NCI-H146 treated with DMSO at 0.1 percent for 48 hours (cell line): ENCODE data around the gene NAP1L4.

Experiments used
- DNase-seq: peaks from one replicate; lab custom pipeline; 2025; ENCODE audit not compliant: unreplicated experiment; lab: John Stamatoyannopoulos, UW

NAP1L4 gene

GRCh38 chr11:2963761-2964160 lies 28.4 kb downstream of the NAP1L4 start:
- DNase-seq, result no peak

- no peak for DNase-seq
Measured at GRCh38 chr11:2963112-2963754, 28.9 kb downstream of the NAP1L4 start.

- no peak for DNase-seq
Measured at GRCh38 chr11:2961080-2961479, 31.0 kb downstream of the NAP1L4 start.

- DNase-seq, result no peak
Measured at GRCh38 chr11:2960139-2960538, 32.0 kb downstream of the NAP1L4 start.

GRCh38 chr11:2958251-2958650 lies 33.9 kb downstream of the NAP1L4 start:
- no peak for DNase-seq

GRCh38 chr11:2955906-2956476 lies 36.1 kb downstream of the NAP1L4 start:
- DNase-seq, result no peak

GRCh38 chr11:2954263-2954662 lies 37.9 kb downstream of the NAP1L4 start:
- no peak for DNase-seq

GRCh38 chr11:2952290-2952689 lies 39.8 kb downstream of the NAP1L4 start:
- no peak for DNase-seq

GRCh38 chr11:2951231-2952110 lies 40.7 kb downstream of the NAP1L4 start:
- no peak for DNase-seq

- no peak for DNase-seq
Measured at GRCh38 chr11:2950825-2951224, 41.3 kb downstream of the NAP1L4 start.

GRCh38 chr11:2949920-2950319 lies 42.2 kb downstream of the NAP1L4 start:
- DNase-seq, result no peak

- DNase-seq, result no peak
Measured at GRCh38 chr11:2947744-2948143, 44.4 kb downstream of the NAP1L4 start.

- no peak for DNase-seq
Measured at GRCh38 chr11:2945757-2946287, 46.3 kb downstream of the NAP1L4 start.

- no peak for DNase-seq
Measured at GRCh38 chr11:2945031-2945756, 46.9 kb downstream of the NAP1L4 start.

- DNase-seq, result no peak
Measured at GRCh38 chr11:2944530-2944929, 47.6 kb downstream of the NAP1L4 start.

GRCh38 chr11:2943711-2944118 lies 48.4 kb downstream of the NAP1L4 start:
- DNase-seq, result no peak

GRCh38 chr11:2942872-2943710 lies 49.0 kb downstream of the NAP1L4 start:
- no peak for DNase-seq

- no peak for DNase-seq
Measured at GRCh38 chr11:2942447-2942846, 49.7 kb downstream of the NAP1L4 start.

- no peak for DNase-seq
Measured at GRCh38 chr11:2940921-2941821, 51.0 kb downstream of the NAP1L4 start.
